Nucleus accumbens (tissue), 56 donors: ENCODE data around the gene ZFYVE1.

Experiments used
- DNase-seq, 56 donors: peaks; one replicate each; lab custom pipeline; 2025; lab: John Stamatoyannopoulos, UW

ZFYVE1 gene

DNA sequence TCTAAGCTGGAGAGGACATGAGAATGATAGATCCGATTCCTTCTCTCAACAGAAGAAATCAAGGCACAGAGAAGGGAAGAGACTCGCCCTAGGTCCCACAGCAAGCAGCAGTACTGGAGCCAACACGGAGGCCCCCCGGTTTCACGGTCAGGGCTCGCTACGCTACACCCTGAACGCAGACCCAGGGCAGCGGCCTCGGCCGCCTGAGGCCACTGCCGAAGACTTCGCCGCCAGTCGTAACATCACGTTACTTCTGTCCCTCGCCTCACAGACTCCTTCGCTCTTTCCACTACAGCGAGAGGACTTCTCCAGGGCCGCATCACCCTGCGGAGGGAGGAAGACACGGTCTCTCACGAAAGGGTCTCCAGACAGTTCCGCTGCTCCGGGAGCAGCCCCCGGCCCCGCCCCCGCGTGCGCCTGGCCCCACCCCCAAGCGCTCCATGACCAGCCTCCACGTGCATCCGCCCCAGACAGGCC lies 101.1 kb downstream of the ZFYVE1 start:
- DNase-seq, result no peak

DNA sequence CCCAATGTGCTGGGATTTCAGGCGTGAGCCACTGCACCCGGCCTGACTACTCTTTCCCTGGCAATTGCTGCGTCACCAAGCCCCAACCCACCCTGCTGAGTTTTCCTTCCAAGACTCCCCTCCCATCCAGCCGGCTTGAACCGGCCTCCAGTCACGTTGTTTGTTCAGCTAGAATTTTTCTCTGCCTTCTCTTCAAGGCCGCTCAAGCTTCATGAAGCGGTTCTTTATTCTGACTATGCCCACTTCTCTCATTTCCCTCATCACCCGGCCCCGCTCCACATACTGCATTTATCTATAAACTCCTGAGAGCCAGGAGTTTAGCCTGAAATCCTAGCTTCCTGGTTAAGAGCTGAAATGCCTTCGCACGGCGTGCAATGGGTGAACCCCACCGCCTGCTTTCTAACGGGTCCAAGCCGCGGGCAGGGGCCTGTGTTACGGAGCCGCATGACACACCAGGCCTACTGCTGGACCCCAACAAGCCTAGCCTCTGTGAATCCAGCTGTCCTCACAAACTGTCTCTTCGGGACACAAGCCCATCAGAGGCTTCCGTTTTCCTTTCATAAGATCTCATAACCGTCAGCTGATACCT lies 101.6 kb downstream of the ZFYVE1 start:
- peak in 1 of 56 donors; percentile 4 for DNase-seq

DNA sequence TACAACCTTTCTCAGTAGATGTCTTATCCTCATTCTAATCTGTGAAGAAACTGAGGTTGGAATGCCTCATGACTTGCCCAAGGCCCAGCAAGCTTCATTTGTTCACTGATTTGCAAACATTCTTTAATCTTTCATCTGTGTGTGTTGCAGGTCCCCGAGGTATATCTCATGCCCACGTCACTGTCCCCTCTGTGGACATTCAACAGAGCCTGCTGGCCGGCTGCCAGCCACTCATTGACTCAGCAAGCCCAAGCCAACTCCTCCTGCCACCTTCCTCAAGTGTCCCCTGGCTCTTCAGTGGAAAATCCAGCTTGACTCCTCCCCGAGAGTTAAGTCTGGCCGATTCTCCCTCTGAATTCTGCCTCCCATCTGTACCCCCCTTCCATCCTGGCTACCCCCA lies 102.6 kb downstream of the ZFYVE1 start:
- peak in 1 of 56 donors; percentile 15 for DNase-seq

DNA sequence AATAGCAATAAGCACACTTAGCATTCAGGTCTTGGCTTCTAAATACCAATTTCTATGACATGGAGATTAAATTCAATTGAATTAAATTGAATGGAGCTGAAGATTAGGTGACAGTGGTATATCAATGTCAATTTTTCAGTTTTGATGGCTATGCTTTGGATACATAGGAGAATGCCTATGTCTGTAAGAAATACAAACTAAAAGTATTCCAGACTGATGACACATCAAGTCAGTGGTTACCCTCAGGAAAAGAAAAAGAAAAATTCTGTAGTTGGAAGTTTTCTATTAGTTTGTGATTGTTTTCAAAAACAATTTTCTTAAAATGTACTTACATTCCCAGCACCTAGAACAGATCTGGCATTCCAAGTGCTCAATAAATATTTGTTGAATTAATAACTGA lies 105.5 kb downstream of the ZFYVE1 start:
- no peak for DNase-seq

- no peak for DNase-seq
Measured at GRCh38 chr14:72920008-72920407, 106.9 kb downstream of the ZFYVE1 start.
